ENCODE results near the gene PERCC1.

The PERCC1 gene

GRCh38 chr16:1401061-1401757 is 29.7 kb upstream of the PERCC1 start:
- Mint-ChIP-seq H3K27ac (no peak overlapping the region), H3K4me1 (ENCODE audit: low read depth) (peaks cover 2% of the 10 kb centered on the region), H3K36me3 (no peaks in the 10 kb centered on the region), H3K27me3 (no peaks in the 10 kb centered on the region), H3K9me3 (ENCODE audit: low read depth) (no peaks in the 10 kb centered on the region), H3K4me3 (no peak overlapping the region)

GRCh38 chr16:1401758-1402154 is 29.1 kb upstream of the PERCC1 start:
- peaks cover 3% of the 10 kb centered on the region for H3K4me1 Mint-ChIP-seq (ENCODE audit: low read depth)
- no peak overlapping the region for H3K4me3 Mint-ChIP-seq
- no peak overlapping the region for H3K27ac Mint-ChIP-seq
- H3K36me3 Mint-ChIP-seq = no peaks in the 10 kb centered on the region
- no peaks in the 10 kb centered on the region for H3K9me3 Mint-ChIP-seq (ENCODE audit: low read depth)
- no peaks in the 10 kb centered on the region for H3K27me3 Mint-ChIP-seq

- H3K9me3 Mint-ChIP-seq (ENCODE audit: low read depth) = no peaks in the 10 kb centered on the region
- H3K27me3 Mint-ChIP-seq = no peaks in the 10 kb centered on the region
- H3K4me3 Mint-ChIP-seq = no peak overlapping the region
- H3K4me1 Mint-ChIP-seq (ENCODE audit: low read depth) = peaks cover 8% of the 10 kb centered on the region
- H3K36me3 Mint-ChIP-seq = no peaks in the 10 kb centered on the region
- H3K27ac Mint-ChIP-seq = no peak overlapping the region
These were observed 27.8 kb upstream of the PERCC1 start for GRCh38 chr16:1403036-1403435.

- H3K27ac Mint-ChIP-seq = no peak overlapping the region
- no peaks in the 10 kb centered on the region for H3K9me3 Mint-ChIP-seq (ENCODE audit: low read depth)
- no peaks in the 10 kb centered on the region for H3K27me3 Mint-ChIP-seq
- peaks cover 10% of the 10 kb centered on the region for H3K4me1 Mint-ChIP-seq (ENCODE audit: low read depth)
- H3K4me3 Mint-ChIP-seq = no peak overlapping the region
- no peaks in the 10 kb centered on the region for H3K36me3 Mint-ChIP-seq
These were observed 27.1 kb upstream of the PERCC1 start for GRCh38 chr16:1403733-1404132.

GRCh38 chr16:1407753-1408152 is 23.1 kb upstream of the PERCC1 start:
- Mint-ChIP-seq H3K27me3 (no peaks in the 10 kb centered on the region), H3K4me3 (peak overlapping the region; percentile 73), H3K36me3 (no peaks in the 10 kb centered on the region), H3K4me1 (ENCODE audit: low read depth) (peaks cover 27% of the 10 kb centered on the region), H3K27ac (peak overlapping the region; percentile 66), H3K9me3 (ENCODE audit: low read depth) (no peaks in the 10 kb centered on the region)

GRCh38 chr16:1408171-1408837 is 22.6 kb upstream of the PERCC1 start:
- Mint-ChIP-seq H3K27me3 (no peaks in the 10 kb centered on the region), H3K9me3 (ENCODE audit: low read depth) (no peaks in the 10 kb centered on the region), H3K4me1 (ENCODE audit: low read depth) (peaks cover 28% of the 10 kb centered on the region), H3K36me3 (no peaks in the 10 kb centered on the region), H3K4me3 (peak overlapping the region; percentile 83), H3K27ac (no peak overlapping the region)

GRCh38 chr16:1412847-1413246 is 18.0 kb upstream of the PERCC1 start:
- Mint-ChIP-seq H3K27me3 (no peaks in the 10 kb centered on the region), H3K4me3 (peak overlapping the region; percentile 7), H3K9me3 (ENCODE audit: low read depth) (no peaks in the 10 kb centered on the region), H3K4me1 (ENCODE audit: low read depth) (peaks cover 33% of the 10 kb centered on the region), H3K27ac (peak overlapping the region; percentile 28), H3K36me3 (no peaks in the 10 kb centered on the region)

- peaks cover 32% of the 10 kb centered on the region for H3K4me1 Mint-ChIP-seq (ENCODE audit: low read depth)
- peak overlapping the region; percentile 82 for H3K4me3 Mint-ChIP-seq
- no peaks in the 10 kb centered on the region for H3K36me3 Mint-ChIP-seq
- H3K9me3 Mint-ChIP-seq (ENCODE audit: low read depth) = no peaks in the 10 kb centered on the region
- peak overlapping the region; percentile 87 for H3K27ac Mint-ChIP-seq
- H3K27me3 Mint-ChIP-seq = no peaks in the 10 kb centered on the region
These were observed 17.0 kb upstream of the PERCC1 start for GRCh38 chr16:1413684-1414531.

- H3K27me3 Mint-ChIP-seq = no peaks in the 10 kb centered on the region
- H3K36me3 Mint-ChIP-seq = no peaks in the 10 kb centered on the region
- H3K4me3 Mint-ChIP-seq = peak within 1 kb of the TSS; percentile 82
- H3K4me1 Mint-ChIP-seq (ENCODE audit: low read depth) = peaks cover 26% of the 10 kb centered on the region
- peak within 1 kb of the TSS; percentile 87 for H3K27ac Mint-ChIP-seq
- no peaks in the 10 kb centered on the region for H3K9me3 Mint-ChIP-seq (ENCODE audit: low read depth)
These were observed 16.2 kb upstream of the PERCC1 start, which contains the start of gene UNKL for GRCh38 chr16:1414532-1415260. TSS of gene UNKL (minus strand) at chr16:1414704. CDS start at chr16:1414691, 13 bp downstream.

- peaks cover 26% of the 10 kb centered on the region for H3K4me1 Mint-ChIP-seq (ENCODE audit: low read depth)
- no peaks in the 10 kb centered on the region for H3K9me3 Mint-ChIP-seq (ENCODE audit: low read depth)
- H3K27me3 Mint-ChIP-seq = no peaks in the 10 kb centered on the region
- peak overlapping the region; percentile 38 for H3K27ac Mint-ChIP-seq
- H3K36me3 Mint-ChIP-seq = no peaks in the 10 kb centered on the region
- peak overlapping the region; percentile 30 for H3K4me3 Mint-ChIP-seq
These were observed 14.3 kb upstream of the PERCC1 start for GRCh38 chr16:1416521-1416941.

GRCh38 chr16:1420111-1420539 is 10.8 kb upstream of the PERCC1 start:
- H3K27ac Mint-ChIP-seq = peak overlapping the region; percentile 79
- no peaks in the 10 kb centered on the region for H3K9me3 Mint-ChIP-seq (ENCODE audit: low read depth)
- H3K4me1 Mint-ChIP-seq (ENCODE audit: low read depth) = peaks cover 19% of the 10 kb centered on the region
- no peaks in the 10 kb centered on the region for H3K27me3 Mint-ChIP-seq
- no peaks in the 10 kb centered on the region for H3K36me3 Mint-ChIP-seq
- peak overlapping the region; percentile 90 for H3K4me3 Mint-ChIP-seq

- H3K27me3 Mint-ChIP-seq = no peaks in the 10 kb centered on the region
- H3K4me3 Mint-ChIP-seq = peak overlapping the region; percentile 90
- H3K27ac Mint-ChIP-seq = peak overlapping the region; percentile 98
- H3K9me3 Mint-ChIP-seq (ENCODE audit: low read depth) = no peaks in the 10 kb centered on the region
- H3K36me3 Mint-ChIP-seq = no peaks in the 10 kb centered on the region
- peaks cover 15% of the 10 kb centered on the region for H3K4me1 Mint-ChIP-seq (ENCODE audit: low read depth)
These were observed 8.8 kb upstream of the PERCC1 start for GRCh38 chr16:1422076-1422475.

GRCh38 chr16:1424028-1424427 is 6.8 kb upstream of the PERCC1 start:
- Mint-ChIP-seq H3K4me3 (no peak overlapping the region), H3K9me3 (ENCODE audit: low read depth) (no peaks in the 10 kb centered on the region), H3K4me1 (ENCODE audit: low read depth) (peaks cover 9% of the 10 kb centered on the region), H3K27me3 (no peaks in the 10 kb centered on the region), H3K27ac (no peak overlapping the region), H3K36me3 (no peaks in the 10 kb centered on the region)

GRCh38 chr16:1425616-1426370 is 5.1 kb upstream of the PERCC1 start:
- no peak overlapping the region for H3K4me3 Mint-ChIP-seq
- H3K4me1 Mint-ChIP-seq (ENCODE audit: low read depth) = peaks cover 9% of the 10 kb centered on the region
- H3K27ac Mint-ChIP-seq = no peak overlapping the region
- H3K36me3 Mint-ChIP-seq = no peaks in the 10 kb centered on the region
- no peaks in the 10 kb centered on the region for H3K9me3 Mint-ChIP-seq (ENCODE audit: low read depth)
- H3K27me3 Mint-ChIP-seq = no peaks in the 10 kb centered on the region

Measured in activated naive CD8-positive, alpha-beta T cell (primary cell).